ENCODE results near the gene COMTD1.
"Not testable (repeated sequence)": the region's sequence is repeated elsewhere in the genome, so short reads cannot be mapped to it uniquely, and the experiment has no call there.

The COMTD1 gene

DNA sequence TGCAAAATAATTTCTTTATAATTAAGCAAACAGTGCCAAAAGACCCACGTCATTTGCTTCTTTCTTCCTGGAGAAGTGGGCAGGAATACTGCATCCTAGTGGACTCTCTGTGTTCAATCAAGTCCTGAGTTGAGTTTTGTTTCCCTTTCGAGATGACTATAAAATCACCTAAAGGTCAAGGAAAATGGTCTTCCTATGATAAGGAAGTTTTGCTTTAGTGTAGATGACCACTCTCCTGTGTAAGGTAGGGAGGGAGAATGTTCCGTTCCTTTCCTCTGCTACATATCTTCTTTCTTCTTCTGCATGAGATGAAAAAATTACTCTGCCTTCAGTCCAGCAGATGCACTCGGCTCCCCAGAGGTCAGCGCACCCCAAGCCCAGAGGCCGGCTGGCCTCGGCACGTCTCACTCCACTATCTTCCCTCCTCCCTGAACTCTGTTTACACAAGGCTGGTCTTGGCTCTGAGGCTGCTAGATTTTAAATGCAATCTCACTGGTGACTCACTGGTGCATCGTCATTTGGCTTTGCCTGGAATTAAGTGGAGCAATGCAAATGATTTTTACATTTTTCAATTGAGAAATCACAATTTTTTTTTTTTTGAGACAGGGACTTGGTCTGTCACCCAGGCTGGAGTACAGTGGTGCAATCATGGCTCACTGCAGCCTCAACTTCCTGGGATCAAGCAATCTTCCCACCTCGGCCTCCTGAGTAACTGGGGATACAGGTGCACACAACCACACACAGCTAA is 43.8 kb downstream of the COMTD1 start:
- no peak for DNase-seq

DNA sequence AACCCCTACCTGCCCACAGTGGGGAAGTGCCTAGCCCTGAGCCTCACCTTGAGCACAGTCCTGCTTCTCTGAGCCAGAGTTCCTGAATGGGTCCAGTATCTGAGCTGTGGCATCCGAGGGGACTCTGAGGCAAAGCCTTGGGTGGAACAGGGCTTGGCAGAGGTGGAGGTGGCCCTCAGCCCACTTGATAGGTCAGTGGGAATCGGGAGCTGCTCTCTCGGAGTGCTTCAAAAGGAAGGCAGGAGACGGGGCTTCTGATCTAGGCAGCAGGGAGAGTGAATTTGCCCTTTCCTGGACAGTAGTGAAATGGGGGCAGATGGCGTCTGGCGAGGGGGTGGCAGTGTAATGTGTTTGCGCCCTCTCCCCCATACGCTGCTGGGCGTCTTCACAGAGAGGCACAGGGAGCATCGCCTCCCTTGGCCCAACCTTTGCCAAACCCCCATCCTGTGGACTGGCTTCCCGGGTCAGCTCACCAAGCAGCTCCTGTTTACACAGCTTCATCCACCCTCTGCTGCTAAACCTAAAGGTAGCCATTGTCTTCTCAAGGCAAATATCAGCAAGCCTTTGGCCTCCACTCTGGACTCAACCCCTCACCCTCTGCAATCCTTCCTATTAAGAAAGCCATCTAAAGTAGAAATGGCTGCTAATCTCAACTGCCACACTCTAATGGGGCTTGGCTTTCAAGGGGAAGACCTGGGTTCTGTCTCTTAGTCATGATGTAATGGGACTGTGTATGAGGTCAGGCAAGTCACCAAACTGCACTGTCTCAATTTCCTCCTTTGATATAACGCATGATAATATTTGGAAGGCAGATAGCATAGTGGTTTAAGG is 46.3 kb downstream of the COMTD1 start:
- DNase-seq, result no peak

- not testable (repeated sequence) for DNase-seq
These were observed 47.2 kb downstream of the COMTD1 start for GRCh38 chr10:75188522-75188921.

DNA sequence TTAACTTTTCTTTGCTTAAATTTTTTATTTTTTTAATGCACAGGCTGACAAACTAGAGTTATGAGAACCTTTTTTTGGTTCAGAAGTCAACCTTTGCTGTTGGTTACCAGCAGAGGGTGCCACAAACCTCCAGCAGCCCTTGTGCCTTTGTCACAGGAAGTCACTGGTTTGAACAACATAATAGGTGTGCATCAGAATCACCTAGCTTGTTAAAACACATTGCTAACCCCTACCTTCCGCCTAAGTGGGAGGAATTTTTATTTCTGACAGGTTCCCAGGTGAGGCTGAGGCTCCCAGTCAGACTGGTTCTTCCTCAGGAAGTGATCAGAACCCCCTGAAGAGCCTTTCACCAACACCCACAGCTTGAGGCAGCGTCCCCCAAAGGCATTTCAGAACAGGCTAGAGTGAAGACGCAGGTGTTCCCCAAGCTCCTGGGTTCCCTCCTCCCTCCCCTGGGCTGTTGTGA is 47.8 kb downstream of the COMTD1 start:
- DNase-seq, result peak; percentile 61

GRCh38 chr10:75186310-75186709 is 49.4 kb downstream of the COMTD1 start:
- no peak for DNase-seq
